BE2C (cell line): ENCODE results near the gene GDF15.

Experiments
- DNase-seq: peaks from one replicate; pipeline ENCODE4 v3.0.0-alpha.2; 2020
- H3K27me3 ChIP-seq: fragments of 250-450 bp; sonication (Bioruptor Pico); 2 replicates; pipeline ENCODE4 v1.5.1; 2020; ENCODE audit warnings: mild to moderate bottlenecking
- H3K36me3 ChIP-seq: fragments of 250-450 bp; sonication (Bioruptor Pico); 2 replicates; pipeline ENCODE4 v1.5.1; 2020; ENCODE audit warnings: mild to moderate bottlenecking
- H3K4me1 ChIP-seq: fragments of 250-450 bp; sonication (Bioruptor Pico); 2 replicates; pipeline ENCODE4 v1.5.1; 2020
- H3K4me3 ChIP-seq: 2 replicates; pipeline ENCODE4 v1.5.1; 2011; ENCODE audit warnings: low read depth, low read length
- H3K9me3 ChIP-seq: fragments of 250-450 bp; sonication (Bioruptor Pico); 2 replicates; pipeline ENCODE4 v1.5.1; 2020
- CTCF ChIP-seq: IDR thresholded peaks from 2 replicates; pipeline ENCODE4 v1.5.1; 2012; ENCODE audit warnings: mild to moderate bottlenecking, low read depth, low read length

GDF15 gene

GRCh38 chr19:18368504-18369222 is 17.3 kb upstream of the GDF15 start:
- Histone ChIP-seq H3K36me3 (no peaks in the 10 kb centered on the region), H3K4me1 (peaks cover 13% of the 10 kb centered on the region), H3K9me3 (no peaks in the 10 kb centered on the region), H3K4me3 (no peak overlapping the region), H3K27me3 (no peaks in the 10 kb centered on the region)
- TF ChIP-seq CTCF = no peak
- DNase-seq = no peak

GRCh38 chr19:18373407-18373891 is 12.5 kb upstream of the GDF15 start:
- Histone ChIP-seq H3K4me1 (peaks cover 9% of the 10 kb centered on the region), H3K27me3 (no peaks in the 10 kb centered on the region), H3K4me3 (no peak overlapping the region), H3K36me3 (no peaks in the 10 kb centered on the region), H3K9me3 (no peaks in the 10 kb centered on the region)
- no peak for DNase-seq
- no peak for TF ChIP-seq CTCF

- Histone ChIP-seq H3K4me3 (no peak overlapping the region), H3K27me3 (no peaks in the 10 kb centered on the region)
- no peak for TF ChIP-seq CTCF
Measured at GRCh38 chr19:18373892-18374629, 11.9 kb upstream of the GDF15 start.

GRCh38 chr19:18377026-18377425 is 8.9 kb upstream of the GDF15 start:
- Histone ChIP-seq H3K4me3 (no peak overlapping the region), H3K36me3 (no peaks in the 10 kb centered on the region), H3K9me3 (no peaks in the 10 kb centered on the region), H3K27me3 (no peaks in the 10 kb centered on the region), H3K4me1 (peaks cover 9% of the 10 kb centered on the region)
- no peak for DNase-seq
- no peak for TF ChIP-seq CTCF

More at GRCh38 chr19:18373892-18374629, 11.9 kb upstream of the GDF15 start:
- DNase-seq = peak; percentile 67
- Histone ChIP-seq H3K4me1 (peaks cover 9% of the 10 kb centered on the region), H3K9me3 (no peaks in the 10 kb centered on the region), H3K36me3 (no peaks in the 10 kb centered on the region)

GRCh38 chr19:18379803-18380747 is 5.9 kb upstream of the GDF15 start:
- Histone ChIP-seq H3K4me1 (no peaks in the 10 kb centered on the region; the same call in 1 of the 2 replicates), H3K27me3 (no peaks in the 10 kb centered on the region)

More at GRCh38 chr19:18379803-18380747, 5.9 kb upstream of the GDF15 start:
- Histone ChIP-seq H3K4me3 (no peak overlapping the region), H3K36me3 (no peaks in the 10 kb centered on the region), H3K9me3 (no peaks in the 10 kb centered on the region)
- TF ChIP-seq CTCF = no peak
- no peak for DNase-seq
